H1 (cell line): ENCODE data around the gene WFDC1. TPM values are rescaled to one million over a fixed set of nuclear protein-coding genes. Genes with fewer than 3 reads are reported as not detected.

Experiments used
- FOSL1 ChIP-seq: IDR thresholded peaks from 2 replicates; pipeline ENCODE4 v1.6.1; 2011; ENCODE audit warnings: mild to moderate bottlenecking, low read depth, low read length, moderate library complexity; ENCODE audit not compliant: insufficient read depth
- KDM1A ChIP-seq: fragments of 200-600, 300-600 bp; sonication (generic); IDR thresholded peaks from 2 replicates; pipeline ENCODE4 v1.7.1; 2016; ENCODE audit warnings: mild to moderate bottlenecking, low read length, borderline replicate concordance
- KDM4A ChIP-seq: IDR thresholded peaks from one replicate; pipeline ENCODE4 v1.7.1; 2012; ENCODE audit warnings: low read depth, mild to moderate bottlenecking, moderate library complexity, low read length, inconsistent platforms; ENCODE audit not compliant: severe bottlenecking
- POLR2AphosphoS5 ChIP-seq: IDR thresholded peaks from 2 replicates; pipeline ENCODE4 v1.6.1; 2011; ENCODE audit warnings: low read depth, low read length
- SIX5 ChIP-seq: IDR thresholded peaks from 2 replicates; pipeline ENCODE4 v1.6.1; 2011; ENCODE audit warnings: mild to moderate bottlenecking, low read depth, low read length
- YY1 ChIP-seq: IDR thresholded peaks from 2 replicates; pipeline ENCODE4 v1.6.1; 2011; ENCODE audit warnings: low read depth, mild to moderate bottlenecking, low read length
- polyA plus RNA-seq, 7 experiments: library from polyadenylated mRNA; depleted of rRNA in 3 of 7; stranded (reverse) in 5 of 7; unstranded in 2 of 7; fragments of >200 nt in 5 of 7; fragments of 200-250 nt in 2 of 7; gene quantifications; 1 replicate in 5 of 7; 2 replicates in 1 of 7; 4 replicates in 1 of 7; pipeline versions ENCODE4 v1.2.1 to v1.2.3, GENCODE V29; 2011 to 2013; ENCODE audit warnings: missing spikeins in 2 of 7, mixed read lengths in 2 of 7
- total RNA-seq: library from RNA; stranded (reverse); fragmentation: NEBNext Ultra II Directional; extraction: Animal tissue kit (Norgen Biotek cat#: 25700); gene quantifications from 2 replicates; pipeline ENCODE4 v1.2.1, GENCODE V29; 2021

The WFDC1 gene
- total and polyA plus RNA-seq, 2 of the 8 experiments (the other 6 are each of a cell fraction or from before 2014, with no cell fraction given): 0.70 to 1.1 TPM

GRCh38 chr16:84331998-84332780 lies 37.5 kb downstream of the WFDC1 start (continued):
- TF ChIP-seq YY1: no peak
- TF ChIP-seq KDM1A: no peak
- no peak for TF ChIP-seq POLR2AphosphoS5
- no peak for TF ChIP-seq SIX5
- TF ChIP-seq KDM4A: no peak
- TF ChIP-seq FOSL1: no peak
